Measurements from ENCODE around the gene PRUNE2.

Gene PRUNE2

GRCh38 chr9:76573905-76574760, 331.8 kb downstream of the PRUNE2 start:
- no peak for DNase-seq
- H3K36me3 ChIP-seq = no peaks in the 10 kb centered on the region
- no peak overlapping the region for H3K4me3 ChIP-seq (ENCODE audit: low read depth, low read length)
- H3K9me3 ChIP-seq = no peaks in the 10 kb centered on the region
- TF ChIP-seq, protein P1, sequence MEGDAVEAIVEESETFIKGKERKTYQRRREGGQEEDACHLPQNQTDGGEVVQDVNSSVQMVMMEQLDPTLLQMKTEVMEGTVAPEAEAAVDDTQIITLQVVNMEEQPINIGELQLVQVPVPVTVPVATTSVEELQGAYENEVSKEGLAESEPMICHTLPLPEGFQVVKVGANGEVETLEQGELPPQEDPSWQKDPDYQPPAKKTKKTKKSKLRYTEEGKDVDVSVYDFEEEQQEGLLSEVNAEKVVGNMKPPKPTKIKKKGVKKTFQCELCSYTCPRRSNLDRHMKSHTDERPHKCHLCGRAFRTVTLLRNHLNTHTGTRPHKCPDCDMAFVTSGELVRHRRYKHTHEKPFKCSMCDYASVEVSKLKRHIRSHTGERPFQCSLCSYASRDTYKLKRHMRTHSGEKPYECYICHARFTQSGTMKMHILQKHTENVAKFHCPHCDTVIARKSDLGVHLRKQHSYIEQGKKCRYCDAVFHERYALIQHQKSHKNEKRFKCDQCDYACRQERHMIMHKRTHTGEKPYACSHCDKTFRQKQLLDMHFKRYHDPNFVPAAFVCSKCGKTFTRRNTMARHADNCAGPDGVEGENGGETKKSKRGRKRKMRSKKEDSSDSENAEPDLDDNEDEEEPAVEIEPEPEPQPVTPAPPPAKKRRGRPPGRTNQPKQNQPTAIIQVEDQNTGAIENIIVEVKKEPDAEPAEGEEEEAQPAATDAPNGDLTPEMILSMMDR (IDR thresholded peaks at IDR 0.05; ENCODE audit: low read depth, low read length) = no peak
- H3K27me3 ChIP-seq = no peaks in the 10 kb centered on the region
- H3K4me1 ChIP-seq = no peaks in the 10 kb centered on the region

GRCh38 chr9:76573408-76573807, 332.5 kb downstream of the PRUNE2 start:
- H3K36me3 ChIP-seq = no peaks in the 10 kb centered on the region
- H3K4me1 ChIP-seq = no peaks in the 10 kb centered on the region
- no peak for DNase-seq
- H3K9me3 ChIP-seq = no peaks in the 10 kb centered on the region
- no peak overlapping the region for H3K4me3 ChIP-seq (ENCODE audit: low read depth, low read length)
- H3K27me3 ChIP-seq = no peaks in the 10 kb centered on the region
- TF ChIP-seq, protein P1 (IDR thresholded peaks at IDR 0.05; ENCODE audit: low read depth, low read length) = no peak

DNA sequence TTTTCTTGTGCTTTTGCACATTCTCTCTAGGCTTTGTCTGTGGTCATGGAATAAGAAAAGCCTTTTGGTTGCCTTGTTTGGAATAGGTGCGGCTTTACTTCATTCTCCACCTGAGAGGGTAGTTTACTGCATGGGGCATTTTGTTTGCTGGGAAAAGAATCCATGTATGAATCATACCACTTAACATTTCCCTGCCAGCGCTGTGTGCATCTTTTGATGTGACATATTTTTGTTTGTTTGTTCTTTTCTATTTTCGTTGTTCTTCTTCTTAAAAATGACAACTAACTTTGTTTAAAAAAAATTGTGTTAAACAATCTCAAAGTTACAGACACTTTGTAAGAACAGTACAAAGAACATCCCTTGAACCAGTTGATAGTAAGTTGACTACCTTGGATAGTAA, 333.8 kb downstream of the PRUNE2 start:
- no peak overlapping the region for H3K4me3 ChIP-seq (ENCODE audit: low read depth, low read length)
- no peaks in the 10 kb centered on the region for H3K4me1 ChIP-seq
- H3K27me3 ChIP-seq = no peaks in the 10 kb centered on the region; the same call in 1 of the 2 replicates
- H3K36me3 ChIP-seq = no peaks in the 10 kb centered on the region
- no peak for DNase-seq
- TF ChIP-seq, protein P1 (IDR thresholded peaks at IDR 0.05; ENCODE audit: low read depth, low read length) = no peak
- no peaks in the 10 kb centered on the region for H3K9me3 ChIP-seq

- DNase-seq = no peak
- Histone ChIP-seq H3K36me3 (no peaks in the 10 kb centered on the region), H3K4me3 (ENCODE audit: low read depth, low read length) (no peak overlapping the region), H3K4me1 (no peaks in the 10 kb centered on the region), H3K9me3 (no peaks in the 10 kb centered on the region), H3K27me3 (no peaks in the 10 kb centered on the region; the same call in 1 of the 2 replicates)
- TF ChIP-seq, protein P1 (IDR thresholded peaks at IDR 0.05; ENCODE audit: low read depth, low read length) = no peak
Measured at GRCh38 chr9:76571743-76572146, 334.2 kb downstream of the PRUNE2 start.

GRCh38 chr9:76571288-76571687, 334.6 kb downstream of the PRUNE2 start:
- no peak for DNase-seq
- Histone ChIP-seq H3K9me3 (no peaks in the 10 kb centered on the region), H3K27me3 (no peaks in the 10 kb centered on the region; the same call in 1 of the 2 replicates), H3K4me1 (no peaks in the 10 kb centered on the region), H3K4me3 (ENCODE audit: low read depth, low read length) (no peak overlapping the region), H3K36me3 (no peaks in the 10 kb centered on the region)
- TF ChIP-seq, protein P1 (IDR thresholded peaks at IDR 0.05; ENCODE audit: low read depth, low read length) = no peak

DNA sequence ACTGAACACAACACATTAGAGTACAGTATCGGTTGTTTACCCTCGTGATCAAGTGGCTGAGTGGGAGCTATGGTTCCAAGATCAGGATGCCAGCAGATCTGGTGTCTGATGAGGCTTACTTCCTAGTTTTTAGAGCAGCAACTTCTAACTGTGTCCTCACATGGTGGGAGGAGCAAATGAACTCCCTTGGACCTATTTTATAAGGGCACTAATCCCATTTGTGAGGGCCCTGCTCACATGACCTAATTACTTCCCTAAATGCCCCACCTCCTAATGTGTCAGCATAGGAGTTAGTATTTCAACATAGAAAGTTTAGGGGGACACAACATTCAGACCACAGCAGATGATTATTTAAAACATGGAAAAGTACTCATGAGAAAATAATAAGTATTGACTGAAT, 335.1 kb downstream of the PRUNE2 start:
- DNase-seq = no peak
- H3K4me1 ChIP-seq = no peaks in the 10 kb centered on the region
- H3K27me3 ChIP-seq = no peaks in the 10 kb centered on the region; the same call in 1 of the 2 replicates
- TF ChIP-seq, protein P1 (IDR thresholded peaks at IDR 0.05; ENCODE audit: low read depth, low read length) = no peak
- H3K4me3 ChIP-seq (ENCODE audit: low read depth, low read length) = no peak overlapping the region
- no peaks in the 10 kb centered on the region for H3K9me3 ChIP-seq
- H3K36me3 ChIP-seq = no peaks in the 10 kb centered on the region

Measured in BE2C (cell line).